ENCODE results near the gene SAMD4A. TPM values are rescaled to one million over a fixed set of nuclear protein-coding genes. Genes with fewer than 3 reads are reported as not detected.
"Not testable (repeated sequence)": the region's sequence is repeated elsewhere in the genome, so short reads cannot be mapped to it uniquely, and the experiment has no call there.

The SAMD4A gene
- total RNA-seq, 2 donors from 2014 or later, result 80.4 to 236 TPM

DNA sequence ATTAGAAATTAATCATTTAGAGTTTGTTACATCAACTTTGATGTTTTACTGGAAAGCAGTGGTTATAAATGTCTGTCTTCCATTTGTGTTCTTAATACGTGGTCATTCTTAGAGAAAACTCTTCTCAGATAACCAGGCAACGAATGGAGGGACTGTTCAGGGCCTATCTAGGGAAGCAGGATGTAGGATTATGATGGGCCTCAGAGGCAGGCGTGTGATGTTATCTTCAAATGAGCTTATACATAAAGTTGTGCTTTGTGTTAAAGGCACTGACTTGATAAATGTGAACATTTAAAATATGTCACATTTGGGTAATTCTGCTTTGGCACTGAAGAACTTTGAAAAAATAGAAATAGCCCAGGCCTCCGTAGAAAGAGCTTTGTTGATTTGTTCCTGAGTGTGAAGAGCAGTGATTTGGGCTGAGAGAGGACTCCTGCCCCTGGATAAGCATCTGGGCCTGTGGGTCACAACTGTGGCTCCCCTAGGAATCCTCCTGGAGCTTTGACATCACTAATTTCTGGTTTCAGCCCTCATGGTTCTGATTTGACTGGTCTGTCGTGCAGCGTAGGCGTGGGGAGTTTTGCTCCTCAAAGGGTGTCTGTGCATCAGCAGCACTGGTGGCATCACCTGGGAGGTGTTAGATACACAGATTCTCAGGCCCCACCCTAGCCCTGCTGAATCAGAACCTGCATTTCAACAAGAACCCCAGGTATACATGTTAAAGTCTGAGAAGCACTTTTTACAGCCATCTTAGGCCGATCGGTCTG, 55.4 kb downstream of the SAMD4A start:
- DNase-seq (ENCODE audit: low spot score), result no peak
- intact Hi-C loops (cut with DNase I), result no loop called here

DNA sequence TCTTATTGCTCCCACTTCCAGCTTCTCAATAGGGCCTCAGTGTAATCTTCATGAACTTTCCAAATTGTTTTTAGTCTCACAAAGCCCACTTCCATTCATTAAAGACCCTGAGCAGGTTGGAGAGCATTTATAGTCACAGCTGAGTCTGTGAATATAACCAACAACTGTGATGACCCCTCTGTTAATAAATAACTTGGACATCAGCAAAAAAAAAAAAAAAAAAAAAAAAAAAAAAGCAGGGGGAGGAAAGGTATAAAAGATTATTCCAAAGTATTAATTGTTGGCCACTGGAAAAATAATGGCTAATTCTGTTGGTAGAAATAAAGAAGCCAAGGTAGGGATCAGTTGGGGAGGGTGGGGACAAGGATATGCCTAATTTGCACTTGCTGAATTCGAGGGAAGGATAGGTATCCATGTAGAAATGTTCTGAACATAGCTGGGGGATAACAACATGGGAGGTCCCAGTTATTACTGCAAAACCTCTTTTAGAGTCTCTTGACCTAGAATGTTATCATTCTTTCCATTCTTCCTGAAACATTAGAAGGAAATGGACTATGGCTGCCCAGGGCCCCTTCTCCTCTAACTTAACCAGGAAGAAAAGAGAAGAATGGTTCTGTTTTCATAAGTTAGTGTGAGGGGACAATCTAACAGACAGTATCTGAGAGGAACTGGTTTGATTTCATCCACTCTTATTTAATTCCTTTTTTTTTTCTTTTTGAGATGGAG, 56.5 kb downstream of the SAMD4A start:
- intact Hi-C loops (cut with DNase I), result no loop called here
- no peak for DNase-seq (ENCODE audit: low spot score)

DNA sequence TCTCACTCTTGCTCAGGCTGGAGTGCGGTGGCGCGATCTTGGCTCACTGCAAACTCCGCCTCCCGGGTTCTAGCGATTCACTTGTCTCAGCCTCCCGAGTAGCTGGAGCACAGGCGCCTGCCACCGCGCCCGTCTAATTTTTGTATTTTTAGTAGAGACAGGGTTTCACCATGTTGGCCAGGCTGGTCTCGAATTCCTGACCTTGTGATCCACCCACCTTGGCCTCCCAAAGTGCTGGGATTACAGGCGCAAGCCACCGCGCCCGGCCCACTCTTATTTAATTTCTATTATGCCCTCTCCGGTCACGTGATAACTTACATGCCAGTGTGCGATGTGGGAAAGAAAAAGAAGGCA, 57.1 kb downstream of the SAMD4A start:
- DNase-seq (ENCODE audit: low spot score); intact Hi-C loops (cut with DNase I): not testable (repeated sequence)

DNA sequence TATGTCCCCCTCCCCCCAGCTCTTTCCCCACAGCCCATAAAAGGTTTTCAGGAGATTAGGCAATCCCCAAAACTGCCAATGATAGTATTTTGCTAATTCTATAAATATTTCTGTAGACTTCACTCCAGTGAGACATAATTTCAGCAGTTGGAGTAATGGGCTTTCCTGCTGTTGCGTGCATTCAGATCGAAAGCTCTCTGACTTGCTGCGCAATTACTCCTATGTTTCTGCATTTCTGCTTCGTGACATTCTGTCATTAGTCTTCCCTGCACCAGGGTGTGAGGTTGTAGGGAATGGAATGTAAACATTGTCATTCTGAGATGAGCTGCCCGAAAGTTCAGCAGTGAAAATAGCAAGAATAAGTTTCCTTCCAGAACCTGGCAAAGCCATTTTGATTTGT, 58.2 kb downstream of the SAMD4A start:
- intact Hi-C loops (cut with DNase I), result no loop called here

DNA sequence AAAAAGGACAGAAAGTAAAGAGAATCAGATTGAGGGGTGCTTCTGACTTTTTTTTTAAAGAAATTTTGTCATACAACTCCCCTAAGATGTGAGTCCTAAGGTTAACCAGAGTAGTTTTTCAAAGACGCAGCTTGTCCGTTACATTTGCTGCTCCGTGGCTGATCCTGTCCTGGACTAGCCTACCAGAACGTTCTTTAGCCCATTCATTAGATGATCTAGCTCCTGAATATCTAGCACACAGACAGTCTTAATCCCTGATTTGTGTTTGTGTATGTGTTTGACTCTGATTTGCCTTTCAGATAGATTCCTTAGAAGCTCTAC, 60.3 kb downstream of the SAMD4A start:
- intact Hi-C loops (cut with DNase I), result no loop called here
- no peak for DNase-seq (ENCODE audit: low spot score)

More for the DNA sequence above, 58.2 kb downstream of the SAMD4A start:
- no peak for DNase-seq (ENCODE audit: low spot score)

DNA sequence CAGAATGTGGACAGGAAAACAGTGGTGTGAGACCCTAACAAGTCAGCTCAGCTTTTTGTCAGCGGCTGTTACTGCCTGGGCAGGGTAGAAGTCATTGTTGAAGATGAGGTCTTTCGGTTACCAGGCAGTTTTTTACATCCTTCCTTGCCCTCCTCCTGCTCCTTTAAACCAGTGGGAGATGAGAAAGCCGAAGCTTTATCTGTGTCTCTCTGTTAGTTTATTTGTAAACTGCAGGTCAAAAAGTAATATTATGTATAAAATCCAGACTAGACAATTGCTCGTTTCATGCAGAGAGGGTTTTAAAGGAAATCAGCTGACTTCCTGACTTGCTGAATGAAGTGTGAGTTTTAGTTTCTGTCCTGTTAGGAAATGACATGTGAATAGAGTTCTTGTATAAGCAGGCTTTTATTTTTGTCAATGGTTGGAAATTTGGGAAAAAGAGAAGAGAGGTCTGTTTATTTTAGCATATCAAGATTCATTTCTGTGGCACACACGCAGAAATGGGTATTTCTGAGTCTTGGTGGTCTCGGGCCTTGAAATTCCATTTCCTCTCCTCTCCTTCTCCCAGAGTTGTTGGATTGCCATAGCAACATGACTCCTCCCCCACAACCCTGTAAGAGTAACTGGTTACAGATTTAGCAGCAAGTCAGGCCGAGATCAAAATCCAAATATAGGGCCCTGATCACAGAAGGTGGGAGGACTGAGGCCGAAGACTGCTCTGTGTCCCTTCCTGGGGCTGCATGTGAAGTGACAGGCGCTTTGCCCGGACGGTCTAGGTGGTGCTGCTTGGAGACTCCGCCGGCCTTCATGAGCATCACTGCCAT, 60.8 kb downstream of the SAMD4A start:
- DNase-seq (ENCODE audit: low spot score), result no peak
- intact Hi-C loops (cut with DNase I), result no loop called here

GRCh38 chr14:54629183-54629582, 62.3 kb downstream of the SAMD4A start:
- intact Hi-C loops (cut with DNase I), result no loop called here

GRCh38 chr14:54629635-54630360, 62.9 kb downstream of the SAMD4A start:
- no peak for DNase-seq (ENCODE audit: low spot score)
- intact Hi-C loops (cut with DNase I), result no loop called here

More at GRCh38 chr14:54629183-54629582, 62.3 kb downstream of the SAMD4A start:
- no peak for DNase-seq (ENCODE audit: low spot score)

GRCh38 chr14:54631016-54631415, 64.1 kb downstream of the SAMD4A start:
- no peak for DNase-seq (ENCODE audit: low spot score)
- intact Hi-C loops (cut with DNase I), result no loop called here

GRCh38 chr14:54632452-54632851, 65.5 kb downstream of the SAMD4A start:
- intact Hi-C loops (cut with DNase I), result no loop called here
- no peak for DNase-seq (ENCODE audit: low spot score)

DNA sequence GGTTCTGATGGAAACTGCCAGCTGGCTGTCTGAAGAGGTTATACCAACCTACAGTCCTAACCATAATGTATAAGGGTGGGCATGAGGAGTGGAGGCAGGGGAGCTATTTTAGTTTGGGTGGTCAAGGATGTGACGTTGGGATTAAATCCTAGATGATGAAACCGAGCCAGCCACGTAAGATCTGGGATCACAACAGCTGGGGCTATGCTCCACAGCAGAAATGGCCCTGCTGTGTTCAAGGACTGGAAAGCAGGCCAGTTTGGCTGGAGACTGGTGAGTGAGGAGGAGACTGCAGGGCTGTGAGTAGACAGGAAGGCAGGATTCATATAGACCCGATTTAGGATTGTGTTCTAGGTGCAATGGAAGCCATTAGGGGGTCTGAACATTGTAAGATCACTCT, 66.1 kb downstream of the SAMD4A start:
- DNase-seq (ENCODE audit: low spot score), result no peak
- intact Hi-C loops (cut with DNase I), result no loop called here

DNA sequence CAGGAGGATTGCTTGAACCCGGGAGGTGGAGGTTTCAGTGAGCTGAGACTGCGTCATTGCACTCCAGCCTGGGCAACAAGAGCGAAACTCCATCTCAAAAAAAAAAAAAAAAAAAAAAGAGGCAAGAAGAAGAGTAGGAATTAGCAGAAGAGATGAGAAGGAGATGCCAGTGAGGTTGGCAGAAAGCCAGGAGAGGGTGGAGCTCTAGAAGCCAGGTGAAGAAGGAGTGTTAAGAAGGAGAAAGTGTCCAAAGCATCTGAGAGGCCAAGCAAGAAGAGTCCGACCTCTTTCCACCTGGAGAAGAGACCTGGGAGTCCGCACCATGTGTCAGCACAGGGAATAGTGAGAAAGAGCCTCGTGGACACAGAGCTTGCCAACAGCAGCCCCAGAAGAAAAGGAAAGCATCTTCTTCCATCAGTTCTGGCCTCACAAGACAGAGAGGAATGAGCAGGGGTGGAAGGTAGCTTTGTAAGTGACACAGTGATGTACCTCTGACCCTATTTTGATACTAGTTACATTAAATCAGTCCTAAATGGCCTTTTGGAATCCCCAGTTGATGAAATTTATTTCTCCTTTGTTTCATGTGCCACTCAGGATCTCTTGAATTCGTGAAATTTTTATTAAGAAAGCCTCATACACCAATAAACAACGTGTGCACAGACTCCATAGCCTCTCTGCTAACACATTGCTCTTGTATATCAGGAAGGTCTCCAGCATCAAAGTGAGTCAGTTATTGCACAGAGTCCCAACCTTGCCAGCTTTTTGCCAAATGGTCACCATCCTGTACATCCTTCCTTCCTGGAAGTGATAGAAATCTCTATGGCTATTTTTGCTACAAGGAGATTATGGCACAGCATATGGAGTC, 70.6 kb downstream of the SAMD4A start:
- intact Hi-C loops (cut with DNase I), result no loop called here
- DNase-seq (ENCODE audit: low spot score), result no peak

- intact Hi-C loops (cut with DNase I), result no loop called here
Measured at GRCh38 chr14:54638135-54638446, 71.2 kb downstream of the SAMD4A start.

DNA sequence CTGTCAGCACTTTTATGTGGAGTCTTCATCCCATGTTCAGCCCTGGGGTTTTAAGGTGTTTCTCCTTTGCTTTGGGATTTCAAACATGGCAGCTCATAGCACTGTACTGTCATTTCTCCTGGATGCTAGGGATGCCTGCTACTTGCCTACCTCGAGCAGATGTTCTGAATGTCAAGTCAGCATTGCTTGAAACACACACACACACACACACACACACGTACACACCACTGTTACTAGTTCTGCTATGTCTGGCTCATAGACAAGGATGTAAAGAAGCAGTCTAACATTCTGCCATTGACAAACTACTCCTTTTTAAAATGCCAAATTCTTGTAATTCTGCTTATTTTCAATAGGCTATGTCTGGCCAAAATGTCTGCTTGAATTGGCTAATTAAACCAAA, 72.7 kb downstream of the SAMD4A start:
- DNase-seq (ENCODE audit: low spot score), result no peak
- intact Hi-C loops (cut with DNase I), result no loop called here

More at GRCh38 chr14:54638135-54638446, 71.2 kb downstream of the SAMD4A start:
- DNase-seq (ENCODE audit: low spot score), result no peak

DNA sequence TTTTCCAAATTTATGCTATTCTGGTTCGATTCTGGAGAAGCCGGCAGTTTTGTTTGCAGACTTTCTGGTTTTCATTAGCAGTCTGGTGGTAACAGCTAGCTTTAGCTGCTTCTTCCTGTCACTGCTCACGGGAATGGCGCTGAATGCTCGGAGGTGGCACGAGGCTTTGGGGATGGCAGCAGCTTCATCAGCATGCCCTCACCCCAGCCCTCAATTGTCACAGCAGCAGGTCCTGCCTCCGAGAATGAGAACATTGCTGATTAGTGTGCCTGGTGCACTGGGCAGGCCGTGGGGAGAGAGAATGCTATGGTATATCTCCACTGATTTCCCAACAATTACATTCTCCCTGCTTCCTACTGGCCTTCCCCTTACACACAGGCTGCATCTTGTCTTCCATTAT, 73.6 kb downstream of the SAMD4A start:
- intact Hi-C loops (cut with DNase I), result no loop called here
- no peak for DNase-seq (ENCODE audit: low spot score)

- no peak for DNase-seq (ENCODE audit: low spot score)
- intact Hi-C loops (cut with DNase I), result no loop called here
Measured at GRCh38 chr14:54642121-54642520, 75.2 kb downstream of the SAMD4A start.

GRCh38 chr14:54642801-54643695, 76.1 kb downstream of the SAMD4A start:
- intact Hi-C loops (cut with DNase I), result no loop called here
- no peak for DNase-seq (ENCODE audit: low spot score)

- DNase-seq (ENCODE audit: low spot score), result no peak
- intact Hi-C loops (cut with DNase I), result no loop called here
Measured at GRCh38 chr14:54643696-54644176, 76.8 kb downstream of the SAMD4A start.

All from posterior vena cava (tissue), 2 donors.